Ovary (tissue), 3 donors: Measurements from ENCODE around the gene PIWIL4.

Experiments used
- POLR2A ChIP-seq: fragments of 450-650 bp; IDR thresholded peaks from one replicate; pipeline ENCODE4 v1.6.1; 2017; ENCODE audit warnings: antibody characterized with exemption, mild to moderate bottlenecking, moderate library complexity
- TF ChIP-seq, protein P1 (sequence below), 3 donors: fragments of 450-650 bp in 2 of 3; fragments of 200-600 bp in 1 of 3; IDR thresholded peaks; one replicate each; pipeline versions ENCODE4 v1.5.1 to v1.8.0; 2016 to 2022; ENCODE audit warnings: antibody characterized with exemption in 3 of 3, mild to moderate bottlenecking in 1 of 3
- donor health status: DM: no; HTN: no; CAD: no.

DNA sequence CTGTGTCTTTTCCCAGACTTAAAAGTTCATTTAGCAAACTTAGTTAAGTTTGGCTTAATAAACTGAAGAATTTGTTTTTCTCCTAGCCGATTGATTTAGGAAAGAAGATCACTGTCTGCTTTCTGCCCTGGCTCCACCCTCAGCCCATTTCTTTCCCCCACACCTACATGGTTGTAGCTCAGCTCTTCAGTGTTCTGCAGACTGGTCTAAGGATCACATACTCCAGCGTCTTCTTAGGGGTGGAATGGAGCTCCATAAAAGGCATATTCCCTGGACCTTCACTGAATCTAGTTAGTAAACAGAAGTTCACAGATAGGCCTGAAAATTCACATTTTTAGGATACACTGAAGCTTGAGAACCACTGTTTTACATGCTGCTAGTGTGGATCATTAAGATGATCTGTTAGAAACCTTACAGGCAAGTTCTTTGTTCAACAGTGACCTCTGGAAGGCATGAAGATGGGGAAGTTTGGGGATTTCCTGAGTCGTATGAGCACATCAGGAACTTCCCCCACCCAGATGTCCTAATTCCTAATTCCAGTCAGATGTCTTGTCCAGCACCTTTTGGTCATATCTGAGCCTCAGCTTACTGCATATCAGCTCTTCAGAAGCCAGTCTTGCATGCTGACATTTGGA lies 16.8 kb downstream of the PIWIL4 start:
- TF ChIP-seq POLR2A: no peak
- TF ChIP-seq, protein P1, sequence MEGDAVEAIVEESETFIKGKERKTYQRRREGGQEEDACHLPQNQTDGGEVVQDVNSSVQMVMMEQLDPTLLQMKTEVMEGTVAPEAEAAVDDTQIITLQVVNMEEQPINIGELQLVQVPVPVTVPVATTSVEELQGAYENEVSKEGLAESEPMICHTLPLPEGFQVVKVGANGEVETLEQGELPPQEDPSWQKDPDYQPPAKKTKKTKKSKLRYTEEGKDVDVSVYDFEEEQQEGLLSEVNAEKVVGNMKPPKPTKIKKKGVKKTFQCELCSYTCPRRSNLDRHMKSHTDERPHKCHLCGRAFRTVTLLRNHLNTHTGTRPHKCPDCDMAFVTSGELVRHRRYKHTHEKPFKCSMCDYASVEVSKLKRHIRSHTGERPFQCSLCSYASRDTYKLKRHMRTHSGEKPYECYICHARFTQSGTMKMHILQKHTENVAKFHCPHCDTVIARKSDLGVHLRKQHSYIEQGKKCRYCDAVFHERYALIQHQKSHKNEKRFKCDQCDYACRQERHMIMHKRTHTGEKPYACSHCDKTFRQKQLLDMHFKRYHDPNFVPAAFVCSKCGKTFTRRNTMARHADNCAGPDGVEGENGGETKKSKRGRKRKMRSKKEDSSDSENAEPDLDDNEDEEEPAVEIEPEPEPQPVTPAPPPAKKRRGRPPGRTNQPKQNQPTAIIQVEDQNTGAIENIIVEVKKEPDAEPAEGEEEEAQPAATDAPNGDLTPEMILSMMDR (IDR thresholded peaks at IDR 0.05): no peak
